ENCODE data around the gene IGSF9.

The IGSF9 gene

DNA sequence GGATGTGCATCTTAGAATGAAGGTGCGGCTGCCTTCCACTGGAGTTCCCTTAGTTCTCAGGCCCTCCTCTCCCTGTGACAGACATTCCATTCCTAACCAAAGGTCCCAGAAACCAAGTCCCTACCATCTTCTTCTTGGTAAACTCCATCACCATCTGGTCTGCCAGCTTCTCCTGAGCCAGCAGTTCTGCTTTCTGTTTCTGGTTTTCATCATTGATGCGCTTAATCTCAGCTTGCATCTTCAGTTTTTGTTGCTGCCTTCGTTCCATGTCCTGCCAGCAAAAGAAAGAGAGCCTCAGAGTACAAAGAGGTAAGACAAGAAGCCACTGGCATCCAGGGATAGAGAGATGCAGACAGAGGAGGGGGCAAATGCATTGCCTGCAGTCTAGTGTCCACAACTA, 65.0 kb downstream of the IGSF9 start:
- TF ChIP-seq, protein P1, sequence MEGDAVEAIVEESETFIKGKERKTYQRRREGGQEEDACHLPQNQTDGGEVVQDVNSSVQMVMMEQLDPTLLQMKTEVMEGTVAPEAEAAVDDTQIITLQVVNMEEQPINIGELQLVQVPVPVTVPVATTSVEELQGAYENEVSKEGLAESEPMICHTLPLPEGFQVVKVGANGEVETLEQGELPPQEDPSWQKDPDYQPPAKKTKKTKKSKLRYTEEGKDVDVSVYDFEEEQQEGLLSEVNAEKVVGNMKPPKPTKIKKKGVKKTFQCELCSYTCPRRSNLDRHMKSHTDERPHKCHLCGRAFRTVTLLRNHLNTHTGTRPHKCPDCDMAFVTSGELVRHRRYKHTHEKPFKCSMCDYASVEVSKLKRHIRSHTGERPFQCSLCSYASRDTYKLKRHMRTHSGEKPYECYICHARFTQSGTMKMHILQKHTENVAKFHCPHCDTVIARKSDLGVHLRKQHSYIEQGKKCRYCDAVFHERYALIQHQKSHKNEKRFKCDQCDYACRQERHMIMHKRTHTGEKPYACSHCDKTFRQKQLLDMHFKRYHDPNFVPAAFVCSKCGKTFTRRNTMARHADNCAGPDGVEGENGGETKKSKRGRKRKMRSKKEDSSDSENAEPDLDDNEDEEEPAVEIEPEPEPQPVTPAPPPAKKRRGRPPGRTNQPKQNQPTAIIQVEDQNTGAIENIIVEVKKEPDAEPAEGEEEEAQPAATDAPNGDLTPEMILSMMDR (IDR thresholded peaks at IDR 0.05): no peak

DNA sequence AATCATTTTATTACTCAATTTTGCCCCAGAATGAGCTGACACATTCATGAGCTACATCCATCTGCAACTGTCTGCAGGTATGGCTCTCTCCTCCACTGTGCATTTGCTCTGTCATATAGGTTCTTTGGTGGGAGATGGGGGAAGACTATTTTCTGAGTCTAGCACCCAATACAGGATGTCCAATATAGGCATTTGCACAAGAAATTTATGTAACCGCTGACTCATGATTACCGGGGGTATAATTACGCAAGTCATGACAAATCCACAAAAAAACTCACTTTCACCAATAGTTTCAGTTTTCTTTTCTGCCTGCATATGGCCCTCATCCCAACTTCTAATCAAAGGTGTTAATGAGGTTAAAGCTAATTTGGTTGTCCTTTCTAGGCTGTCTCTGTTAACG, 65.4 kb downstream of the IGSF9 start:
- TF ChIP-seq, protein P1 (IDR thresholded peaks at IDR 0.05): no peak

DNA sequence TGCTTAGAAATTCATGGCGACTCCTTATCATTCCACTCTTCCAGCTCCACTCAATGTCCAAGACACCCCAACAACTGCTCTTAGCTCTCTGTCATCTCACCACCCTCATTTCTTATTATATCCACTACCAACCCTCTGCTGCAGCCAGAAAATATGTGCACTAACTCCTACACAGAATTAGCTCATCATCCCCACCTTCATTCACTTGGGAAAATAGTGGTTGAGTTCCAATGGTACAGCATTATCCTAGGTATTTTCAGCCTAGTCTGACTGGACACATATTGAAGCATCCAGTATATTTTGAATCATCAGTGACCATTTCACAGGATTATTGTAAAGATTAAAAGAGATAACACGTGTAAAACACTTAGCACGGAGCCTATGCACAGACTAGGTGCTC, 66.3 kb downstream of the IGSF9 start:
- TF ChIP-seq, protein P1 (IDR thresholded peaks at IDR 0.05): no peak

DNA sequence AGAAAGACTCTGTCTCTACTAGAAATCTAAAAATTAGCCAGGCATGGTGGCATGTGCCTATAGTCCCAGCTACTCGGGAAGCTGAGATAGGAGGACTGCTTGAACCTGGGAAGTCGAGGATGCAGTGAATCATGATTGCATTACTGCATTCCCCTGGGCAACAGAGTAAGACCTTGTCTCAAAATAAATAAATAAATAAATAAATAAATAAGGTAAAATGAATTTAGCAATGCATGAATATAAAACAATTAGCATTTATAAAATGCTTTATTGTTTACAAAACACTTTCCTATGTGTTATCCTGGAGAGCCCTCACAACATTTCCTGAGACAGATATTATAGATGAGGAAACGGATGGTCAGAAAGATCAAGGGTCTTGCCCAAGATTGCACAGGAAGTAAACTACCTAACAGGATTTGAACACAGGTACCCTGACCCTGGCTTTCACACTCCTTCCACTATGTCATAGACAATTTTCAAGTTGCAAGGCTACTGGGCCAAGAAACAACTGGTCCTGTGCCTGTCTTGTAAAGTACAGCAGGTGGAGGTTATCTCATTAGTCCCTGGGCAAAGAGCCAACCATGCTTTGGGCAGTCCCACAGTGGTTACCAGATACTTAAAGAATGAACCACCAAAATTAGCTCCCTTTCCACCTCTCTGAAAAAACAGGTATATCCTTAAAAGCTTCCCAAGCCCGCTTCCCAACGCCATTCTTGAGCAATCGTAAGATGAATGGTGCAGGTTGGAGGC, 67.5 kb downstream of the IGSF9 start:
- TF ChIP-seq, protein P1 (IDR thresholded peaks at IDR 0.05): no peak

Measured in LNCAP (cell line).